ENCODE results near the gene CROCC2.

The CROCC2 gene

DNA sequence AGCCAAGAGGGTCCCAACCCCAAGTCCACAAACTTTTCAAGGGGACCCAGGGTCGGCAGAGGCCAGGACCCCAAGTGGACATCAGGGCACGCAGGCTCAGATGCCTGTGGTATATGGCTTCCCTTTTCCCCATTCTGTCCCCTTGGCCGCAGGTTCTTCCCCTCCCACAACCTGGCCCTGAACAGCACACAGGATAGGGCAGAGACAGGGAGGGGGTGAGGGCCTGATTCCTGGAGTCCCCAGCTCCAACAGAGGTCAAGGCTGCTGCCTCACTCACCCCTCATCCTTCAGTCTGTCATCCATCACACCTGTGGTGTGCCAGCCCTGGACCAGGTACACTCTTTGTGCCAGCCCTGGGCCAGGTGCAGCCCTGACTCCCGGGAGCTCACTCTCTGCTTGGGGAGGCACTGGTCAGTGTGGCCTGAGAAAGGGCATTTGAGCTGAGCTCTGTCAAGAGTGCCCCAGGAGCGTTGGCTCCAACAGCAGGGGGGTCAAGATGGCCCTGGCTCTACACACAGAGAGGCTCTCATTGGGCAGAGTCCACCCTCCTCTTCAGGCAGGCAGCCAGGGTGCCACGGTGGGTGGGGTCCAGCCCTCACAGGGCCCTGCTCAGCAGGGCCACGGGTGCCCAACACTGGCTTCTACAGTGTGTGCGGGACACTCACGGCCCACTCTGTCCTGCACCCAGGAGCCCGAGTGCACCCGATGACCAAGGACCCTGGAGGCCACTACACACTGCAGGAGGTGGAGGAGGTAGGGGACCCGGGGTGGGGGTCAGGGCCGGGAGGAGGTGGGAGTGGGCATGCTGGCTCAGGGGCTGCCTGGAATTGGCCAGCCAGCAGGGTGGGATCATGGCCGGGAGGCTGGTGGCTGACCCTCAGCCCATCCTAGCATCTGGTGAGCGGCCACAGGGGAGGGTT, 35.9 kb upstream of the CROCC2 start:
- no peaks in the 10 kb centered on the region for H3K4me1 ChIP-seq (ENCODE audit: control insufficient read depth, insufficient read depth, low read length, poor library complexity, severe bottlenecking)
- WGBS, 2 experiments (ENCODE audit: insufficient coverage in 2 of 2), result 90 to 92% methylated on average over 13 of the region's 15 CpGs
- no peak overlapping the region for H3K27ac ChIP-seq (ENCODE audit: low read depth, low read length, severe bottlenecking)
- no peaks in the 10 kb centered on the region for H3K36me3 ChIP-seq (ENCODE audit: control insufficient read depth, insufficient read depth, low read length)
- no peak overlapping the region for H3K4me3 ChIP-seq (ENCODE audit: extremely low read depth, insufficient read depth, low read length, poor library complexity, severe bottlenecking)
- no peaks in the 10 kb centered on the region for H3K9me3 ChIP-seq (ENCODE audit: control insufficient read depth, low read length)

GRCh38 chr2:240871071-240871958, 34.8 kb upstream of the CROCC2 start:
- Histone ChIP-seq H3K9me3 (ENCODE audit: control insufficient read depth, low read length) (no peaks in the 10 kb centered on the region), H3K36me3 (ENCODE audit: control insufficient read depth, insufficient read depth, low read length) (no peaks in the 10 kb centered on the region), H3K4me3 (ENCODE audit: extremely low read depth, insufficient read depth, low read length, poor library complexity, severe bottlenecking) (no peak overlapping the region), H3K27ac (ENCODE audit: low read depth, low read length, severe bottlenecking) (no peak overlapping the region), H3K4me1 (ENCODE audit: control insufficient read depth, insufficient read depth, low read length, poor library complexity, severe bottlenecking) (no peaks in the 10 kb centered on the region)
- WGBS, 2 experiments (ENCODE audit: insufficient coverage in 2 of 2), result 86 to 87% methylated on average over 13 of the region's 16 CpGs

DNA sequence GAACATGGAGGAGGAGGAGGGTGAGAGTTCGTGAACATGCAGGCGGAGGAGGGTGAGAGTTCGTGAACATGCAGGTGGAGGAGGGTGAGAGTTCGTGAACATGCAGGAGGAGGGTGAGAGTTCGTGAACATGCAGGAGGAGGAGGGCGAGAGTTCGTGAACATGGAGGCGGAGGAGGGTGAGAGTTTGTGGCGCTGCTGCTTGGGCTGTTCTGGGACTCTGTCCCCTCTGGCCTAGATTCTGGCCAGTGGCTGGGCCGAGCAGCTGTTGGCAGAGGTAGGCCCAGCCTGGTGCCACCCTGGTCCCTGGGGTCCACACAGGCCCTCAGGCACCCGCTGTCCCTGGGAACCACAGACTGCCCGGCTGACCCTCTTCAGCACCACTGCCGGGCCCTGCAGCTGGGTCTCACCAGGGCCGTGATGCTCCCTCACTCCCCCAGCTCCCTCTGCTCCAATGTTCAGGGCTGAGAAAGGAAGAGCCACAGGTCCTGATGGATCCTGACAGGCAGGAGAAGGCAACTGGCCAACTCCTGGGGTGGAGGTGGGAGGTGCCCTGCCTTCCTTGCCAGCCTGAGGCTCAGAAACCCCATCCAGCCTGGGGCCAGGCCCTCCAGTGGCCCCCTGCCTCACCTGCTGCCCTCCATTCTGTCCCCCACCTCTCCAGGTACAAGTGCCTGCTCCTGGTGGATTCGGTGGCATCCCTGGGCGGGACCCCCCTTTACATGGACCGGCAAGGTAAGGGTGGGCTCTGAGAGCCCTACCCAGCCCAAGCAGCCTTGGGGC, 33.6 kb upstream of the CROCC2 start:
- Histone ChIP-seq H3K9me3 (ENCODE audit: control insufficient read depth, low read length) (no peaks in the 10 kb centered on the region), H3K4me3 (ENCODE audit: extremely low read depth, insufficient read depth, low read length, poor library complexity, severe bottlenecking) (no peak overlapping the region), H3K27ac (ENCODE audit: low read depth, low read length, severe bottlenecking) (no peak overlapping the region), H3K4me1 (ENCODE audit: control insufficient read depth, insufficient read depth, low read length, poor library complexity, severe bottlenecking) (no peaks in the 10 kb centered on the region), H3K36me3 (ENCODE audit: control insufficient read depth, insufficient read depth, low read length) (no peaks in the 10 kb centered on the region)
- WGBS, 2 experiments (ENCODE audit: insufficient coverage in 2 of 2), result 93 to 95% methylated on average over 16 to 17 of the region's 17 CpGs

DNA sequence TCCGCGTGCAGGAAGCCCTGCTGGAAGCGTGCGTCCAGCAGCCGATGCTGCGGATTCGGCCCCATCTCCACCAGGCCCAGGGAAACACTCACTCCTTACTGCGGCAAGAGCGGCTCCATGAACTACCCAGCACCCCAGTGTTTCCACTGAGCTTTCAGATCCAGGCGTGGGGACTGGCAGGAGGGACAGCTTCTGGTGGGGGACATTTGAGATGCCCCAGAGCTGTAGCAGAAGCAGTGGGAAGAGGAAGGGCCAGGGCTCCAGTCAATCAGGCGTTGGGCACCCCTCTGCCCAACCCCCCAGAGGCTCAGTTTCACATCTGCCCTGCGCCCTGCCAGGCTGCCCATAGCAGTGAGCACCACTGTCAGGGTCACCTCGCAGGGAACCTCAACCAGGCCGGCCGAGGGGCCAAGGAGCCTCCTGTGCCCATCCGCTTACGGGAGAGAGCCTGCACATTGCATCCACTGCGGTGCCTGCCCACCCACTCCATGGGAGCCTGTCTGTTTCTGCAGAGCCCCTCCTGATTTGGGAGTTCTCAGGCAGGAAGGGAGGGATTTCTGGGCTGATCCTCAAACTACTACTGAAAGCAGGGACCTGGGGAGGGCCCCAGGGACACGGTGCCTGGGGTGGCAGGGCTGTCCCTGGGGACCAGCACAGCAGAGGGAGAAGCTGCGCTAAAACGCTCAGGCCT, 32.9 kb upstream of the CROCC2 start:
- no peaks in the 10 kb centered on the region for H3K4me1 ChIP-seq (ENCODE audit: control insufficient read depth, insufficient read depth, low read length, poor library complexity, severe bottlenecking)
- H3K9me3 ChIP-seq (ENCODE audit: control insufficient read depth, low read length), result no peaks in the 10 kb centered on the region
- 93 to 98% methylated on average over 18 of the region's 21 CpGs for WGBS, 2 experiments (ENCODE audit: insufficient coverage in 2 of 2)
- H3K4me3 ChIP-seq (ENCODE audit: extremely low read depth, insufficient read depth, low read length, poor library complexity, severe bottlenecking), result no peak overlapping the region
- no peak overlapping the region for H3K27ac ChIP-seq (ENCODE audit: low read depth, low read length, severe bottlenecking)
- no peaks in the 10 kb centered on the region for H3K36me3 ChIP-seq (ENCODE audit: control insufficient read depth, insufficient read depth, low read length)

GRCh38 chr2:240873805-240874714, 32.1 kb upstream of the CROCC2 start:
- no peak overlapping the region for H3K27ac ChIP-seq (ENCODE audit: low read depth, low read length, severe bottlenecking)

GRCh38 chr2:240874715-240875227, 31.4 kb upstream of the CROCC2 start:
- H3K36me3 ChIP-seq (ENCODE audit: control insufficient read depth, insufficient read depth, low read length), result no peaks in the 10 kb centered on the region
- H3K9me3 ChIP-seq (ENCODE audit: control insufficient read depth, low read length), result no peaks in the 10 kb centered on the region
- 92 to 96% methylated on average over 11 to 12 of the region's 12 CpGs for WGBS, 2 experiments (ENCODE audit: insufficient coverage in 2 of 2)
- no peak overlapping the region for H3K27ac ChIP-seq (ENCODE audit: low read depth, low read length, severe bottlenecking)
- H3K4me3 ChIP-seq (ENCODE audit: extremely low read depth, insufficient read depth, low read length, poor library complexity, severe bottlenecking), result no peak overlapping the region
- no peaks in the 10 kb centered on the region for H3K4me1 ChIP-seq (ENCODE audit: control insufficient read depth, insufficient read depth, low read length, poor library complexity, severe bottlenecking)

More at GRCh38 chr2:240873805-240874714, 32.1 kb upstream of the CROCC2 start:
- Histone ChIP-seq H3K4me1 (ENCODE audit: control insufficient read depth, insufficient read depth, low read length, poor library complexity, severe bottlenecking) (no peaks in the 10 kb centered on the region), H3K9me3 (ENCODE audit: control insufficient read depth, low read length) (no peaks in the 10 kb centered on the region), H3K36me3 (ENCODE audit: control insufficient read depth, insufficient read depth, low read length) (no peaks in the 10 kb centered on the region), H3K4me3 (ENCODE audit: extremely low read depth, insufficient read depth, low read length, poor library complexity, severe bottlenecking) (no peak overlapping the region)
- 84 to 89% methylated on average over 31 to 33 of the region's 33 CpGs for WGBS, 2 experiments (ENCODE audit: insufficient coverage in 2 of 2)

DNA sequence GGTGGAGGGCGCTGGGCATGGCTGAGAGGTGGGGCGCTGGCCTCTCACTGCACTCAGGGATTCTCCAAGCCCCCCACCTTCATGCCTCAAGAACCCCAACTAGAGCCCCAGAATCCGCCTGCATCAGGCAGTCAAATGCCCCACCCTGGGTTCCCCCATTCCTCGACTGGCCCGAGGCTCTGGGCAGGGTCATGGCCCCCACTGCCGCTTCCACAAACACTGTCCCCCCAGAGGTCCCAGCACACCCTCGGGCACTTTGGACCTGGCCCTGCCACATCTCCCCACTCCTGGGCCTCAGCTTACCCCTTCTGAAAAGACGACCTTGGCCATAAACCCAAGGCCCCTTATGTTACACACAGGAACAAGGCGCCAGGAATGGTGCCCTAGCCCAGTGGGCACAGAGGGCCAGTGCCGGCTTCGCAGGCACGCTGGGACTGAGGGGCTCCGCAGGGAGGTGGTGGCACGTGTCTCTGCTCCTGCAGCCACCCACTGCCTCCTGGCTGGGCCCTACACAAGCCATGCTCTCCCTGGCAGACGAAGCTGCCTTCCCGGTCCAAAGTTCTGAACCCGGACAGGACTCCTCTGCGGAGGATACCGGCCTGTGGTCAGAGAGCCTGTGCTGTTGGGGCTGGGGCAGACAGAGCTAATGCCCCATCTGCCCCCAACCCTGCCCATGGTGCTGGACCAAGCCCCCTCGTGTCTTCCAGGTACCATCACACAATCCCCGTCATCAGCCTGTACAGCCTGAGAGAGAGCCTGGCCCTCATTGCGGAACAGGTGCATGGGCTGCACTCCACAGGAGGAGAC, 30.7 kb upstream of the CROCC2 start:
- Histone ChIP-seq H3K36me3 (ENCODE audit: control insufficient read depth, insufficient read depth, low read length) (no peaks in the 10 kb centered on the region), H3K9me3 (ENCODE audit: control insufficient read depth, low read length) (no peaks in the 10 kb centered on the region), H3K4me1 (ENCODE audit: control insufficient read depth, insufficient read depth, low read length, poor library complexity, severe bottlenecking) (no peaks in the 10 kb centered on the region), H3K27ac (ENCODE audit: low read depth, low read length, severe bottlenecking) (no peak overlapping the region), H3K4me3 (ENCODE audit: extremely low read depth, insufficient read depth, low read length, poor library complexity, severe bottlenecking) (no peak overlapping the region)
- 93 to 95% methylated on average over 19 to 20 of the region's 22 CpGs for WGBS, 2 experiments (ENCODE audit: insufficient coverage in 2 of 2)

DNA sequence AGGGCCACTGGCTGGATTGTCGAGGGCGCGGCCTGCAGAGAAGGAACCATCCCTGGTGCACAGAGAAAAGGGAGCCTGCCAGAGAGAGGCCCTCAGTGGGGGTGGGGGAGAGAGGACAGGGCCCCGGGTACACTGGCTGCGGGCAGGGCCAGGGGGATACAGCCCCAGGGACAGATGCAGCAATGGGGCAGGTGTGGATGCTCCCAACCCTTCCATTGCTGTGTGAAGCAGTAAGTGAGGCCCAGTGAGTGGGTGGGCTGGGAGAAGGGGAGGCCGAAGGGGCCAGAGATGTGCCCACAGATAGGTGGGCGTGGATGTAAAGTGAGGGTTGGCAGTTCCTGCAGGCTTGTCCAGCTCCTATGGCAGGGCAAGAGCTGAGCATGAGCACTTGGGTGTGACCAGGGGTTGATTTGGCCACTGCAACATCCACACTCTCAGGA, 30.1 kb upstream of the CROCC2 start:
- WGBS, 2 experiments (ENCODE audit: insufficient coverage in 2 of 2), result 79 to 80% methylated on average over 6 of the region's 7 CpGs
- H3K27ac ChIP-seq (ENCODE audit: low read depth, low read length, severe bottlenecking), result no peak overlapping the region
- no peaks in the 10 kb centered on the region for H3K9me3 ChIP-seq (ENCODE audit: control insufficient read depth, low read length)
- no peaks in the 10 kb centered on the region for H3K36me3 ChIP-seq (ENCODE audit: control insufficient read depth, insufficient read depth, low read length)
- H3K4me3 ChIP-seq (ENCODE audit: extremely low read depth, insufficient read depth, low read length, poor library complexity, severe bottlenecking), result no peak overlapping the region
- H3K4me1 ChIP-seq (ENCODE audit: control insufficient read depth, insufficient read depth, low read length, poor library complexity, severe bottlenecking), result no peaks in the 10 kb centered on the region

Measured in mesodermal cell (in vitro differentiated cells).